HG02678 (cell line): Measurements from ENCODE around the gene ERCC6.

Source experiments
- ATAC-seq: cut with Tn5 transposase; IDR thresholded peaks from one replicate; pipeline ENCODE4 v1.9.1; 2021; ENCODE audit warnings: mild to moderate bottlenecking, moderate library complexity; ENCODE audit not compliant: unreplicated experiment

Gene ERCC6

GRCh38 chr10:49512121-49512809, 26.7 kb downstream of the ERCC6 start:
- ATAC-seq: no peak

GRCh38 chr10:49509771-49510303, 29.1 kb downstream of the ERCC6 start:
- ATAC-seq: no peak

GRCh38 chr10:49508654-49509053, 30.3 kb downstream of the ERCC6 start:
- peak; percentile 20 for ATAC-seq

- peak; percentile 60 for ATAC-seq
Observed at GRCh38 chr10:49508249-49508648, 30.7 kb downstream of the ERCC6 start.

- ATAC-seq: no peak
Observed at GRCh38 chr10:49505589-49505988, 33.3 kb downstream of the ERCC6 start.

GRCh38 chr10:49505076-49505475, 33.8 kb downstream of the ERCC6 start:
- no peak for ATAC-seq

GRCh38 chr10:49504528-49504927, 34.4 kb downstream of the ERCC6 start:
- ATAC-seq: no peak

GRCh38 chr10:49502358-49502757, 36.6 kb downstream of the ERCC6 start:
- ATAC-seq: no peak

- no peak for ATAC-seq
Observed at GRCh38 chr10:49500412-49500811, 38.5 kb downstream of the ERCC6 start.

- no peak for ATAC-seq
Observed at GRCh38 chr10:49499305-49499851, 39.5 kb downstream of the ERCC6 start.

- ATAC-seq: no peak
Observed at GRCh38 chr10:49498425-49498824, 40.5 kb downstream of the ERCC6 start.

- ATAC-seq: no peak
Observed at GRCh38 chr10:49497358-49497757, 41.6 kb downstream of the ERCC6 start.

- ATAC-seq: no peak
Observed at GRCh38 chr10:49488056-49488717, 50.7 kb downstream of the ERCC6 start.

- ATAC-seq: no peak
Observed at GRCh38 chr10:49486738-49487137, 52.2 kb downstream of the ERCC6 start.

GRCh38 chr10:49486009-49486408, 52.9 kb downstream of the ERCC6 start:
- no peak for ATAC-seq

GRCh38 chr10:49484486-49485235, 54.3 kb downstream of the ERCC6 start:
- ATAC-seq: no peak

GRCh38 chr10:49478819-49479218, 60.1 kb downstream of the ERCC6 start:
- ATAC-seq: no peak

- no peak for ATAC-seq
Observed at GRCh38 chr10:49474901-49475300, 64.0 kb downstream of the ERCC6 start.

- no peak for ATAC-seq
Observed at GRCh38 chr10:49471532-49471931, 67.4 kb downstream of the ERCC6 start.

GRCh38 chr10:49465736-49466135, 73.2 kb downstream of the ERCC6 start:
- no peak for ATAC-seq
